Dermis microvascular lymphatic vessel endothelial cell (primary cell): Measurements from ENCODE around the gene ARL9. TPM values are rescaled to one million over a fixed set of nuclear protein-coding genes. Genes with fewer than 3 reads are reported as not detected.

Experiments
- DNase-seq, 2 donors: peaks; one replicate each; pipeline versions ENCODE4 v3.0.0 to v3.0.0-alpha.2; 2010; ENCODE audit warnings: low read depth in 2 of 2
- total RNA-seq: library from RNA; depleted of rRNA; stranded (reverse); fragments of >200 nt; gene quantifications from 2 replicates; pipeline ENCODE4 v1.2.1, GENCODE V29; 2014

ARL9 gene
- total RNA-seq, 1 donor from 2014 or later = under 0.01 TPM

- no peak for DNase-seq
Measured at GRCh38 chr4:56531149-56531770, 25.7 kb downstream of the ARL9 start.

GRCh38 chr4:56531823-56532222 lies 26.2 kb downstream of the ARL9 start:
- DNase-seq = no peak

GRCh38 chr4:56532239-56532638 lies 26.6 kb downstream of the ARL9 start:
- DNase-seq = no peak

- no peak for DNase-seq
Measured at GRCh38 chr4:56535915-56536314, 30.3 kb downstream of the ARL9 start.

- DNase-seq = no peak
Measured at GRCh38 chr4:56537147-56537546, 31.6 kb downstream of the ARL9 start.

GRCh38 chr4:56540826-56541225 lies 35.2 kb downstream of the ARL9 start:
- no peak for DNase-seq

- DNase-seq = peak; percentile 38 to 82
Measured at GRCh38 chr4:56544573-56545131, 39.1 kb downstream of the ARL9 start.

GRCh38 chr4:56550642-56551041 lies 45.1 kb downstream of the ARL9 start:
- DNase-seq = no peak

GRCh38 chr4:56551516-56551915 lies 45.9 kb downstream of the ARL9 start:
- no peak for DNase-seq

GRCh38 chr4:56552273-56552672 lies 46.7 kb downstream of the ARL9 start:
- no peak for DNase-seq

GRCh38 chr4:56570041-56570440 lies 64.5 kb downstream of the ARL9 start:
- no peak for DNase-seq

Other genes with a start within 250 kb of the ARL9 start
- 6.7 and 9.0 TPM in 2 replicates for gene AASDH, start 118.3 kb upstream of the ARL9 start, total RNA-seq
- 9.9 and 12.2 TPM in 2 replicates for gene PPAT, start 70.2 kb upstream of the ARL9 start, total RNA-seq
- gene PAICS, start 69.5 kb upstream of the ARL9 start, total RNA-seq = 22.5 and 27.1 TPM in 2 replicates
- 60.2 and 66.9 TPM in 2 replicates for gene SRP72, start 38.2 kb upstream of the ARL9 start, total RNA-seq
- 1.5 and 7.6 TPM in 2 replicates for gene HOPX, start 175.5 kb downstream of the ARL9 start, total RNA-seq